Neural progenitor cell (in vitro differentiated cells): Measurements from ENCODE around the gene NCOR1. TPM values are rescaled to one million over a fixed set of nuclear protein-coding genes. Genes with fewer than 3 reads are reported as not detected.

Experiments
- DNase-seq: peaks from one replicate; pipeline ENCODE4 v3.0.0-alpha.2; 2016; ENCODE audit warnings: low spot score
- H2AFZ ChIP-seq: fragments of 200-600 bp; sonication (generic); replicated peaks from 2 replicates; pipeline ENCODE4 v1.6.1; 2016; ENCODE audit warnings: antibody characterized with exemption
- H3F3A ChIP-seq: fragments of 200-600 bp; sonication (generic); 2 replicates; pipeline ENCODE4 v1.6.1; 2016; ENCODE audit warnings: antibody characterized with exemption, low read depth
- H3K27ac ChIP-seq: fragments of 200-600 bp; sonication (generic); 2 replicates; pipeline ENCODE4 v1.5.1; 2016; ENCODE audit warnings: mild to moderate bottlenecking
- H3K27me3 ChIP-seq: fragments of 200-600 bp; sonication (generic); 2 replicates; pipeline ENCODE4 v1.6.1; 2016; ENCODE audit warnings: mild to moderate bottlenecking, moderate library complexity
- H3K36me3 ChIP-seq: fragments of 200-600 bp; sonication (generic); 2 replicates; pipeline ENCODE4 v1.5.1; 2016
- H3K4me1 ChIP-seq: fragments of 200-600 bp; sonication (generic); 2 replicates; pipeline ENCODE4 v1.6.1; 2016; ENCODE audit warnings: mixed run types
- H3K4me2 ChIP-seq: fragments of 200-600 bp; sonication (generic); 2 replicates; pipeline ENCODE4 v1.6.1; 2016
- H3K4me3 ChIP-seq: fragments of 200-600 bp; sonication (generic); 2 replicates; pipeline ENCODE4 v1.5.1; 2016
- H3K79me2 ChIP-seq: fragments of 200-600 bp; sonication (generic); 2 replicates; pipeline ENCODE4 v1.6.1; 2016; ENCODE audit warnings: low read depth
- H3K9ac ChIP-seq: fragments of 200-600 bp; sonication (generic); 2 replicates; pipeline ENCODE4 v1.6.1; 2016
- H3K9me3 ChIP-seq: fragments of 200-600 bp; sonication (generic); 2 replicates; pipeline ENCODE4 v1.5.1; 2016; ENCODE audit warnings: low read depth
- H4K20me1 ChIP-seq: fragments of 200-600 bp; sonication (generic); 2 replicates; pipeline ENCODE4 v1.6.1; 2016; ENCODE audit warnings: low read depth
- H3K27ac Mint-ChIP-seq: 3 replicates; pipeline ENCODE4 v1.8.0; 2021; ENCODE audit warnings: mixed read lengths
- H3K27me3 Mint-ChIP-seq: 2 replicates; pipeline ENCODE4 v1.8.0; 2022; ENCODE audit warnings: low read depth, mild to moderate bottlenecking, inconsistent platforms, moderate library complexity, mixed read lengths; ENCODE audit not compliant: insufficient read depth
- H3K36me3 Mint-ChIP-seq: 3 replicates; pipeline ENCODE4 v1.8.0; 2021; ENCODE audit warnings: mixed read lengths
- H3K4me1 Mint-ChIP-seq: 3 replicates; pipeline ENCODE4 v1.8.0; 2021; ENCODE audit warnings: mixed read lengths
- H3K4me3 Mint-ChIP-seq: 3 replicates; pipeline ENCODE4 v1.8.0; 2021; ENCODE audit warnings: mild to moderate bottlenecking, moderate library complexity, mixed read lengths
- H3K9me3 Mint-ChIP-seq: 3 replicates; pipeline ENCODE4 v1.8.0; 2020; ENCODE audit warnings: mixed read lengths
- EZH2 ChIP-seq: fragments of 200-600 bp; sonication (generic); IDR thresholded peaks from 2 replicates; pipeline ENCODE4 v1.6.1; 2017; ENCODE audit warnings: antibody characterized with exemption, mild to moderate bottlenecking, moderate library complexity
- EZH2phosphoT487 ChIP-seq: fragments of 200-600 bp; sonication (generic); IDR thresholded peaks from 2 replicates; pipeline ENCODE4 v1.6.1; 2017; ENCODE audit warnings: antibody characterized with exemption
- total RNA-seq: library from RNA; depleted of rRNA; stranded (reverse); fragments of >200 nt; gene quantifications from 2 replicates; pipeline ENCODE4 v1.2.3, GENCODE V29; 2015; ENCODE audit warnings: low replicate concordance
- TF ChIP-seq, protein P1 (sequence below): fragments of 200-600 bp; sonication (generic); IDR thresholded peaks from 2 replicates; pipeline ENCODE4 v1.5.1; 2017; ENCODE audit warnings: antibody characterized with exemption, mild to moderate bottlenecking

Gene NCOR1
- total RNA-seq, 1 donor from 2014 or later, result 86.8 TPM

DNA sequence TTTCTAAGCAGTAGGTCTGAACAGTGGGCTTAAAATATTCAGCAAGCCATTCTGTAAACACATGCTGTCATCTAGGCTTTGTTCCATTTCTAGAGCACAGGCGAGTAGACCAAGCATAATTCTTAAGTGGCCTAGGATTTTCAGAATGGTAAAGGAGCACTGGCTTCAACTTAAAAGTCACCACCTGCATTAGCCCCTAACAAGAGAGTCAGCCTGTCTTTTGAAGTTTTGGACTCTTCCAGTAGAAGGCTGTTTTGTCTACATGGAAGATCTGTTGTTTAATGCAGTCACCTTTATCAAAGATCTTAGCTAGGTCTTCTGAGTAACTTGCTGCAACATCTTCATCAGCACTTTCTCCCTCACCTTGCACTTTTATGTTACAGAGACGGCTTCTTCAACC lies 179.1 kb downstream of the NCOR1 start:
- H4K20me1 ChIP-seq, result no peaks in the 10 kb centered on the region
- H3K4me3 Mint-ChIP-seq, result no peak overlapping the region
- H3K27ac ChIP-seq, result no peak overlapping the region
- H3K9ac ChIP-seq, result no peak overlapping the region
- H3K27me3 ChIP-seq, result no peaks in the 10 kb centered on the region
- H3K36me3 ChIP-seq, result peaks cover 3% of the 10 kb centered on the region
- H3F3A ChIP-seq, result no peaks in the 10 kb centered on the region
- no peak overlapping the region for H3K4me3 ChIP-seq
- H3K36me3 Mint-ChIP-seq, result peaks cover 56% of the 10 kb centered on the region
- TF ChIP-seq, protein P1, sequence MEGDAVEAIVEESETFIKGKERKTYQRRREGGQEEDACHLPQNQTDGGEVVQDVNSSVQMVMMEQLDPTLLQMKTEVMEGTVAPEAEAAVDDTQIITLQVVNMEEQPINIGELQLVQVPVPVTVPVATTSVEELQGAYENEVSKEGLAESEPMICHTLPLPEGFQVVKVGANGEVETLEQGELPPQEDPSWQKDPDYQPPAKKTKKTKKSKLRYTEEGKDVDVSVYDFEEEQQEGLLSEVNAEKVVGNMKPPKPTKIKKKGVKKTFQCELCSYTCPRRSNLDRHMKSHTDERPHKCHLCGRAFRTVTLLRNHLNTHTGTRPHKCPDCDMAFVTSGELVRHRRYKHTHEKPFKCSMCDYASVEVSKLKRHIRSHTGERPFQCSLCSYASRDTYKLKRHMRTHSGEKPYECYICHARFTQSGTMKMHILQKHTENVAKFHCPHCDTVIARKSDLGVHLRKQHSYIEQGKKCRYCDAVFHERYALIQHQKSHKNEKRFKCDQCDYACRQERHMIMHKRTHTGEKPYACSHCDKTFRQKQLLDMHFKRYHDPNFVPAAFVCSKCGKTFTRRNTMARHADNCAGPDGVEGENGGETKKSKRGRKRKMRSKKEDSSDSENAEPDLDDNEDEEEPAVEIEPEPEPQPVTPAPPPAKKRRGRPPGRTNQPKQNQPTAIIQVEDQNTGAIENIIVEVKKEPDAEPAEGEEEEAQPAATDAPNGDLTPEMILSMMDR, result no peak
- no peak for TF ChIP-seq EZH2
- TF ChIP-seq EZH2phosphoT487, result no peak
- peaks cover 3% of the 10 kb centered on the region for H3K27me3 Mint-ChIP-seq
- peaks cover 20% of the 10 kb centered on the region for H3K4me1 Mint-ChIP-seq
- H3K9me3 ChIP-seq, result no peaks in the 10 kb centered on the region
- no peaks in the 10 kb centered on the region for H3K4me1 ChIP-seq
- no peak for DNase-seq
- no peaks in the 10 kb centered on the region for H3K79me2 ChIP-seq
- no peaks in the 10 kb centered on the region for H3K9me3 Mint-ChIP-seq
- no peak overlapping the region for H3K27ac Mint-ChIP-seq
- H3K4me2 ChIP-seq, result no peak overlapping the region
- no peak overlapping the region for H2AFZ ChIP-seq

DNA sequence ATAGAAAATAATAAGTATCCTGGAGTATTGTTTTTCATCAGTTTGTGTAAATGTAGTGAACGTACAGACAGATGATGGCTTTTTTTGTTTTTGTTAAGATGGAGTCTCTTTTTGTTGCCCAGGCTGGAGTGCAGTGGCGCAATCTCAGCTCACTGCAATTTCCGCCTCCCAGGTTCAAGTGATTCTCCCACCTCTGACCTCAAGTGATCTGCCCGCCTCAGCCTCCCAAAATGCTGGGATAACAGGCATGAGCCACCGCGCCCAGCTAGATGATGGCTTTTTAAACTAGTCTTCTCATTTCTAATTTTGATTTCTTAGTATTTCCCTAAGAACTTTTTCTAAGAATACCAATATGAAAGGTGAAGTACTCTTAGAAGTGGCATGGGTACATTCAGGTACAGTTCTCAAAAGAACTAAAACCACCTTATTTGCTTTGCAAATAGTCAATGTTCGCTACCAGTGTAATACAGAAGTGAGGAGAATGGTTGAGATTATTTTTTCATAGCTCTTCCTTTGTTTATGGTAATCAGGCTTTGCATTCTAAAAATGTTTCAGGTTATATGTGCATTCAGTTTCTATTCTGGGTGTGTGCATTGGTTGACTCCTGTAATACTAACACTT lies 181.5 kb downstream of the NCOR1 start:
- Mint-ChIP-seq H3K36me3 (peaks cover 54% of the 10 kb centered on the region), H3K9me3 (no peaks in the 10 kb centered on the region), H3K4me1 (peaks cover 20% of the 10 kb centered on the region), H3K27ac (no peak overlapping the region), H3K27me3 (peaks cover 3% of the 10 kb centered on the region), H3K4me3 (no peak overlapping the region)
- TF ChIP-seq EZH2phosphoT487 (no peak), EZH2 (no peak)
- TF ChIP-seq, protein P1, result no peak
- H3K9me3 ChIP-seq, result no peaks in the 10 kb centered on the region
- peaks cover 5% of the 10 kb centered on the region for H3K36me3 ChIP-seq
- H2AFZ ChIP-seq, result no peak overlapping the region
- H4K20me1 ChIP-seq, result no peaks in the 10 kb centered on the region
- no peaks in the 10 kb centered on the region for H3K79me2 ChIP-seq
- no peak overlapping the region for H3K4me2 ChIP-seq
- no peak overlapping the region for H3K9ac ChIP-seq
- no peak overlapping the region for H3K27ac ChIP-seq
- no peaks in the 10 kb centered on the region for H3F3A ChIP-seq
- no peak overlapping the region for H3K4me3 ChIP-seq
- H3K4me1 ChIP-seq, result no peaks in the 10 kb centered on the region
- DNase-seq, result no peak
- H3K27me3 ChIP-seq, result no peaks in the 10 kb centered on the region

DNA sequence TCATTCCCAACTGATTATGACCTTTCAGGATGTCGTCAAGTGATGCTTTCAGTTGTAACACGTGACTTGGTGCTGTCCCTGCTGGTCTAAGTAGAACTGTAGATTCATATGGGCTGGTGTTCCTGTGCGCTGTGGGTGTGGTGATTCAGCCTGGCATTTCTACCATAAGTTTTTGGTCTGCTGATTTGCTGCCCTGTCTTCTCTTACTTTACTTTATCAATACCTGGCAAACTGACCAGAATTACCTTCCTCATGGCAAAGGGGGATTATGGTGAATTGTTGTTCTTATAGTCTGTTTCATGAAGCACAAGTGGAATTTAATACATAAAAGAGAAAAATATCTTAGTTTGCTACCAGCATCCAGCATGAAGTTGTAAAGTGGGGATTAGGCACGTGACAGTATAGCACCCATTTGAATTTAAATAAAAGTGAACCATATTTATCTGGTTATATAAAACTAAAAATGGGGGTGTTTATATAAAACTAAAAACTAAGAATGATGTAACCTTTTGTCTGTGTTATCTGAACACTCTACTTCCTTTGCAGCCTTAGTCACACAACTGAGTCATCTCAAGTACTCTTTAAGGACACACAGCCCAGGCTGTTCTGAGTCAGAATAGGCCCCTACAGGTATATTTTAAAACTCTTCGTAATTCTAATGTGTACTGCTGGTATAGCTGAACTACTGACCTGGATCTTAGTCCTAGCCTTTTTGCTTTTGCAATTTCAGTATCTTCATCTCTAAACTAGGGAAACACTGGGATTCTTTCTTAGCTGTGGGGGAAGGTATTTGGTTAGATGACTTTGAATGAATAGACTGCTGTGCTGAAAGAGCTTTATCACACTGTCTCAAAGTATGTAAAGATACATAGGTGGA lies 187.4 kb downstream of the NCOR1 start:
- Mint-ChIP-seq H3K9me3 (no peaks in the 10 kb centered on the region), H3K4me1 (no peaks in the 10 kb centered on the region), H3K36me3 (peaks cover 56% of the 10 kb centered on the region), H3K4me3 (no peak overlapping the region), H3K27me3 (no peaks in the 10 kb centered on the region), H3K27ac (no peak overlapping the region)
- H3K36me3 ChIP-seq, result peaks cover 19% of the 10 kb centered on the region
- H2AFZ ChIP-seq, result no peak overlapping the region
- H3K4me3 ChIP-seq, result no peak overlapping the region
- no peak overlapping the region for H3K27ac ChIP-seq
- TF ChIP-seq EZH2phosphoT487, result no peak
- TF ChIP-seq, protein P1, result no peak
- no peak for TF ChIP-seq EZH2
- no peaks in the 10 kb centered on the region for H3K27me3 ChIP-seq
- H3K4me1 ChIP-seq, result no peaks in the 10 kb centered on the region
- no peaks in the 10 kb centered on the region for H3F3A ChIP-seq
- no peaks in the 10 kb centered on the region for H4K20me1 ChIP-seq
- H3K79me2 ChIP-seq, result peaks cover 5% of the 10 kb centered on the region
- no peaks in the 10 kb centered on the region for H3K9me3 ChIP-seq
- DNase-seq, result no peak
- no peak overlapping the region for H3K9ac ChIP-seq
- H3K4me2 ChIP-seq, result no peak overlapping the region
